MCF 10A (cell line): ENCODE data around the gene TXNRD1. TPM values are rescaled to one million over a fixed set of nuclear protein-coding genes. Genes with fewer than 3 reads are reported as not detected.
A peak's percentile ranks its signal among the peaks of the same experiment; 100 is the strongest.

Source experiments
- BruUV-seq: library from RNA; stranded (reverse); fragments of 400-500 nt; replicated peaks from 2 replicates; lab custom pipeline; 2021; lab: Mats Ljungman, UMichigan
- CTCF ChIA-PET: fragments of 300-600 bp; sonication (Branson Sonifier 250); formaldehyde crosslinking; extraction: SDS; loops from one replicate; lab custom pipeline; 2021; ENCODE audit warnings: antibody characterized with exemption, inconsistent platforms; lab: Yijun Ruan, JAX
- POLR2A ChIA-PET: fragments of 300-600, 350-650 bp; sonication (Branson Sonifier 250); formaldehyde crosslinking; extraction: SDS; loops from one replicate; lab custom pipeline; 2020; ENCODE audit warnings: antibody characterized with exemption, inconsistent platforms; lab: Yijun Ruan, JAX
- DNase-seq: peaks from one replicate; pipeline ENCODE4 v3.0.0-alpha.2; 2018; ENCODE audit not compliant: unreplicated experiment
- H3K27ac Mint-ChIP-seq: one replicate; pipeline ENCODE4 v1.8.0; 2022; ENCODE audit warnings: mild to moderate bottlenecking, low read depth, mixed read lengths; ENCODE audit not compliant: unreplicated experiment
- H3K27me3 Mint-ChIP-seq: one replicate; pipeline ENCODE4 v1.8.0; 2022; ENCODE audit warnings: mixed read lengths; ENCODE audit not compliant: insufficient read depth, unreplicated experiment
- H3K36me3 Mint-ChIP-seq: one replicate; pipeline ENCODE4 v1.8.0; 2022; ENCODE audit warnings: mild to moderate bottlenecking, moderate library complexity, mixed read lengths; ENCODE audit not compliant: insufficient read depth, unreplicated experiment
- H3K4me1 Mint-ChIP-seq: one replicate; pipeline ENCODE4 v1.8.0; 2022; ENCODE audit warnings: mixed read lengths; ENCODE audit not compliant: insufficient read depth, unreplicated experiment
- H3K4me3 Mint-ChIP-seq: one replicate; pipeline ENCODE4 v1.8.0; 2022; ENCODE audit warnings: mild to moderate bottlenecking, moderate library complexity, mixed read lengths; ENCODE audit not compliant: unreplicated experiment
- H3K9me3 Mint-ChIP-seq: one replicate; pipeline ENCODE4 v1.8.0; 2022; ENCODE audit warnings: mixed read lengths; ENCODE audit not compliant: unreplicated experiment
- intact Hi-C: fragments of 100-400 bp; cut with micrococcal nuclease; formaldehyde crosslinking; loops from 2 replicates; pipeline ENCODE4 v1.14.1; 2022
- total RNA-seq: library from RNA; stranded (reverse); gene quantifications from 2 replicates; pipeline ENCODE4 v1.2.3, GENCODE V29; 2022
- TF ChIP-seq, protein P1 (sequence below): fragments of 200-600 bp; IDR thresholded peaks from one replicate; pipeline ENCODE4 v1.8.0; 2022; ENCODE audit warnings: antibody characterized with exemption, mild to moderate bottlenecking; ENCODE audit not compliant: unreplicated experiment

Gene TXNRD1
- total RNA-seq, 1 experiment from 2014 or later = 64.0 TPM

DNA sequence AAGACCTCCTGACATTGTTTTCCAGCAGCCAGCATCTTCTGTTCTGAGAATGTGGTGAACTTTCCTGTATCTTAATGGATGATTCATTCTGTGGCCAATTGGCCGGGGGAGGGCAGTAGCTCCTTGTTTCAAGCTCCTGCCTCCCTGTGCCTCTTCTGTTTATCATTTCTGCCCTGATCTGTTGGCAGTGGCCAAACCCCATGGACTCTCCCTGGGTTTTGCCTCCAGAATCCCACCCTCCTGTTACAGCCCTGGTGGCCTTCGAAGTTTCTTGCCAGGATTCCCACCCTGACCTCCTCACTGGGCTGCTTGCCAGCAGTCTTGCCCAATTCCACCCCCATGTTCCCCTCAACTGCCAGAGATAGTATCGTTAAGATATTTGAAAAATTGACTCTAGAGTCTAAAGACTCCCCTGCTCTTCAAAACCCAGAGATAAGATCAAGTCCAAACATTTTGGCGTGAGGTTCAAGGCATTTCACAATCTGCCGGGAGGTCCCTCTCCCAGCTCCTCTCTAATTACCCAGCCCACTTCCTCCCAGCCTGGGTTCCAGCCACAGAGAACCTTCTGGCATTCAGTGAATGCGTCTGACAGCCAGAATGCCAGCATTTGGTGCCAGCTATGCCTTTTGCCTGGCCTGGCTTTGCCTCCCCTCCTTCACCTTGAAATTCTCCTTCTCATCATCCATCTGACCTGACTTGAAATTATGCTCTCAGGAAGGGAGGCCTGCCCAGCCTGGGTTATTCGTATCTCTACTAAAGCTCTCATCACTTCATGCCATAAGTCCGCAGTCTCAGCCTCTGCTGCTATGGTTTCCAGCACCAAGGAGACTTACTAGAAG is 37.7 kb upstream of the TXNRD1 start:
- Mint-ChIP-seq H3K4me3 (peak overlapping the region; percentile 52), H3K27ac (peak overlapping the region; percentile 89), H3K36me3 (no peaks in the 10 kb centered on the region), H3K9me3 (no peaks in the 10 kb centered on the region), H3K27me3 (no peaks in the 10 kb centered on the region), H3K4me1 (peaks cover 50% of the 10 kb centered on the region)
- peak; percentile 96 for DNase-seq
- CTCF ChIA-PET = interaction anchor here (0.6 to 2.1 kb wide), 11 partner anchors 8 to 1513 kb away, joined by 3 to 8 read pairs (median 5); partner anchors contain the start of gene EID3
- TF ChIP-seq, protein P1, sequence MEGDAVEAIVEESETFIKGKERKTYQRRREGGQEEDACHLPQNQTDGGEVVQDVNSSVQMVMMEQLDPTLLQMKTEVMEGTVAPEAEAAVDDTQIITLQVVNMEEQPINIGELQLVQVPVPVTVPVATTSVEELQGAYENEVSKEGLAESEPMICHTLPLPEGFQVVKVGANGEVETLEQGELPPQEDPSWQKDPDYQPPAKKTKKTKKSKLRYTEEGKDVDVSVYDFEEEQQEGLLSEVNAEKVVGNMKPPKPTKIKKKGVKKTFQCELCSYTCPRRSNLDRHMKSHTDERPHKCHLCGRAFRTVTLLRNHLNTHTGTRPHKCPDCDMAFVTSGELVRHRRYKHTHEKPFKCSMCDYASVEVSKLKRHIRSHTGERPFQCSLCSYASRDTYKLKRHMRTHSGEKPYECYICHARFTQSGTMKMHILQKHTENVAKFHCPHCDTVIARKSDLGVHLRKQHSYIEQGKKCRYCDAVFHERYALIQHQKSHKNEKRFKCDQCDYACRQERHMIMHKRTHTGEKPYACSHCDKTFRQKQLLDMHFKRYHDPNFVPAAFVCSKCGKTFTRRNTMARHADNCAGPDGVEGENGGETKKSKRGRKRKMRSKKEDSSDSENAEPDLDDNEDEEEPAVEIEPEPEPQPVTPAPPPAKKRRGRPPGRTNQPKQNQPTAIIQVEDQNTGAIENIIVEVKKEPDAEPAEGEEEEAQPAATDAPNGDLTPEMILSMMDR = peak; percentile 56
- POLR2A ChIA-PET = interaction anchor here (0.6 to 2.1 kb wide), 16 partner anchors 9 to 929 kb away, joined by 3 to 32 read pairs (median 4); partner anchors contain the start of genes NFYB and WASHC4
- intact Hi-C loops = loop anchor here (1.0 kb wide), 1 partner anchor 180 kb away; no protein-coding TSS in a partner anchor
- BruUV-seq = no TSS peak

DNA sequence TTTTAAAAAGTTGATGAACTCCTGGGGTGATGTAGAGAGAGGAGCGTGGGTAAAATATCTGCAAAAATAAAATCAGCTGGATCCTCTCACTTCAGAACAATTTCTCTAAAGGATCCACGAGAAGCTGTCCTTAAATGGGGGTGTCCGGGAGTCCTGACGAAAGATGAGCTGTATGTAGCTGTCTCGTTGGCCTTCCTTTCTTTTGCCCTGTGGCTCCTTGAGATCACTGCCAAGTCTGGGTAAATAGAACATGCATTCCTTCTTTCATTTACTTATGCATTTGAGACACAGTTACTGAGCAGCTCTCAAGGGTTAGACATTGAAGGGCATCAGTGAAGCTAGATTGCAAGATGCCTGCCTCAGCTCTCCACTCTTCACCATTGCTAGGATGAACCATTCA is 35.2 kb upstream of the TXNRD1 start:
- peak overlapping the region; percentile 35 for H3K27ac Mint-ChIP-seq
- DNase-seq = peak; percentile 56
- BruUV-seq = no TSS peak
- intact Hi-C loops = no loop called here
- no peaks in the 10 kb centered on the region for H3K27me3 Mint-ChIP-seq
- ChIA-PET CTCF (interaction anchor here (0.9 kb wide), 2 partner anchors 13 to 21 kb away, joined by 3 to 4 read pairs; no protein-coding TSS in a partner anchor), POLR2A (interaction anchor here (0.5 to 1.3 kb wide), 7 partner anchors 10 to 340 kb away, joined by 3 to 9 read pairs (median 3); partner anchors contain the start of genes NFYB and NT5DC3)
- no peaks in the 10 kb centered on the region for H3K36me3 Mint-ChIP-seq
- peaks cover 55% of the 10 kb centered on the region for H3K4me1 Mint-ChIP-seq
- H3K4me3 Mint-ChIP-seq = no peak overlapping the region
- no peaks in the 10 kb centered on the region for H3K9me3 Mint-ChIP-seq
- TF ChIP-seq, protein P1 = no peak

- peak; percentile 84 for DNase-seq
- no peak overlapping the region for H3K4me3 Mint-ChIP-seq
- intact Hi-C loops = no loop called here
- no peaks in the 10 kb centered on the region for H3K36me3 Mint-ChIP-seq
- TF ChIP-seq, protein P1 = no peak
- H3K4me1 Mint-ChIP-seq = peaks cover 55% of the 10 kb centered on the region
- H3K27me3 Mint-ChIP-seq = no peaks in the 10 kb centered on the region
- H3K9me3 Mint-ChIP-seq = no peaks in the 10 kb centered on the region
- ChIA-PET CTCF (no interaction called here), POLR2A (interaction anchor here (1.0 kb wide), 2 partner anchors 44 to 50 kb away, joined by 3 to 7 read pairs; partner anchors contain the start of gene NFYB)
- H3K27ac Mint-ChIP-seq = peak overlapping the region; percentile 35
- BruUV-seq = no TSS peak
Observed at GRCh38 chr12:104181313-104181712, 34.3 kb upstream of the TXNRD1 start.

GRCh38 chr12:104182144-104182543 is 33.4 kb upstream of the TXNRD1 start:
- ChIA-PET POLR2A (interaction anchor here (0.6 to 1.0 kb wide), 3 partner anchors 37 to 51 kb away, joined by 3 to 7 read pairs (median 3); partner anchors contain the start of gene NFYB), CTCF (no interaction called here)
- Mint-ChIP-seq H3K27ac (peak overlapping the region; percentile 39), H3K9me3 (no peaks in the 10 kb centered on the region), H3K27me3 (no peaks in the 10 kb centered on the region), H3K36me3 (no peaks in the 10 kb centered on the region), H3K4me1 (peaks cover 52% of the 10 kb centered on the region), H3K4me3 (peak overlapping the region; percentile 7)
- TF ChIP-seq, protein P1 = no peak
- BruUV-seq = no TSS peak
- DNase-seq = peak; percentile 95
- intact Hi-C loops = no loop called here
